ENCODE data around the gene PLA2G1B. TPM values are rescaled to one million over a fixed set of nuclear protein-coding genes. Genes with fewer than 3 reads are reported as not detected.

Gene PLA2G1B
- polyA plus RNA-seq, 4 donors, result 0.53 to 19.9 (median 5.2) TPM

- Histone ChIP-seq H3K4me1 (ENCODE audit: control insufficient read depth in 3 of 3, insufficient read depth in 2 of 3, low read depth in 1 of 3, low read length in 2 of 3) (peaks cover 0 to 14% (median 6%) of the 10 kb centered on the region in 3 donors), H3K27me3 (ENCODE audit: control insufficient read depth in 3 of 3, insufficient read depth in 3 of 3, low read length in 3 of 3) (no peaks in the 10 kb centered on the region), H3K36me3 (ENCODE audit: control insufficient read depth in 3 of 3, insufficient read depth in 2 of 3, low read depth in 1 of 3, low read length in 3 of 3) (no peaks in the 10 kb centered on the region), H3K4me3 (ENCODE audit: low read depth in 1 of 3, low read length in 3 of 3) (no peak overlapping the region), H3K27ac (ENCODE audit: low read depth in 1 of 3, low read length in 2 of 3) (no peak overlapping the region), H3K9me3 (ENCODE audit: control insufficient read depth in 2 of 2, insufficient read depth in 1 of 2, low read depth in 1 of 2, low read length in 1 of 2) (peaks cover 0 to 9% of the 10 kb centered on the region in 2 donors)
- WGBS, 3 donors, result 64 to 71% (median 69%) methylated on average over 3 of the region's 3 CpGs
- no peak for DNase-seq
- FAIRE-seq, result no peak
Observed at GRCh38 chr12:120331390-120331789, 3.8 kb upstream of the PLA2G1B start.

- 72 to 80% (median 79%) methylated on average over 4 of the region's 4 CpGs for WGBS, 3 donors
- Histone ChIP-seq H3K36me3 (ENCODE audit: control insufficient read depth in 3 of 3, insufficient read depth in 2 of 3, low read depth in 1 of 3, low read length in 3 of 3) (no peaks in the 10 kb centered on the region), H3K27ac (ENCODE audit: low read depth in 1 of 3, low read length in 2 of 3) (no peak overlapping the region), H3K9me3 (ENCODE audit: control insufficient read depth in 2 of 2, insufficient read depth in 1 of 2, low read depth in 1 of 2, low read length in 1 of 2) (no peaks in the 10 kb centered on the region), H3K4me1 (ENCODE audit: control insufficient read depth in 3 of 3, insufficient read depth in 2 of 3, low read depth in 1 of 3, low read length in 2 of 3) (peaks cover 0 to 25% (median 6%) of the 10 kb centered on the region in 3 donors), H3K4me3 (ENCODE audit: low read depth in 1 of 3, low read length in 3 of 3) (no peak overlapping the region), H3K27me3 (ENCODE audit: control insufficient read depth in 3 of 3, insufficient read depth in 3 of 3, low read length in 3 of 3) (no peaks in the 10 kb centered on the region)
- DNase-seq (no peak), FAIRE-seq (no peak)
Observed at GRCh38 chr12:120328228-120328627, 649 bp upstream of the PLA2G1B start.

- H3K27ac ChIP-seq (ENCODE audit: low read depth in 1 of 3, low read length in 2 of 3), result no peak overlapping the region
- H3K9me3 ChIP-seq (ENCODE audit: control insufficient read depth in 2 of 2, insufficient read depth in 1 of 2, low read depth in 1 of 2, low read length in 1 of 2), result no peaks in the 10 kb centered on the region
- peak in 1 of 2 donors; percentile 12 for DNase-seq
- H3K4me3 ChIP-seq (ENCODE audit: low read depth in 1 of 3, low read length in 3 of 3), result no peak overlapping the region
- WGBS, 3 donors, result 55 to 69% (median 58%) methylated on average over 9 of the region's 9 CpGs
- H3K36me3 ChIP-seq (ENCODE audit: control insufficient read depth in 3 of 3, insufficient read depth in 2 of 3, low read depth in 1 of 3, low read length in 3 of 3), result no peaks in the 10 kb centered on the region
- no peak for FAIRE-seq
- no peaks in the 10 kb centered on the region for H3K27me3 ChIP-seq (ENCODE audit: control insufficient read depth in 3 of 3, insufficient read depth in 3 of 3, low read length in 3 of 3)
- peaks cover 0 to 40% (median 4%) of the 10 kb centered on the region in 3 donors for H3K4me1 ChIP-seq (ENCODE audit: control insufficient read depth in 3 of 3, insufficient read depth in 2 of 3, low read depth in 1 of 3, low read length in 2 of 3)
Observed at GRCh38 chr12:120324841-120325417, 2.6 kb downstream of the PLA2G1B start.

GRCh38 chr12:120323772-120324171, 3.8 kb downstream of the PLA2G1B start:
- FAIRE-seq (no peak), DNase-seq (no peak)
- no peak overlapping the region for H3K27ac ChIP-seq (ENCODE audit: low read depth in 1 of 3, low read length in 2 of 3)
- H3K4me1 ChIP-seq (ENCODE audit: control insufficient read depth in 3 of 3, insufficient read depth in 2 of 3, low read depth in 1 of 3, low read length in 2 of 3), result peaks cover 0 to 42% (median 4%) of the 10 kb centered on the region in 3 donors
- no peaks in the 10 kb centered on the region for H3K27me3 ChIP-seq (ENCODE audit: control insufficient read depth in 3 of 3, insufficient read depth in 3 of 3, low read length in 3 of 3)
- no peaks in the 10 kb centered on the region for H3K36me3 ChIP-seq (ENCODE audit: control insufficient read depth in 3 of 3, insufficient read depth in 2 of 3, low read depth in 1 of 3, low read length in 3 of 3)
- 81 to 96% (median 89%) methylated on average over 2 of the region's 2 CpGs for WGBS, 3 donors
- H3K4me3 ChIP-seq (ENCODE audit: low read depth in 1 of 3, low read length in 3 of 3), result no peak overlapping the region
- H3K9me3 ChIP-seq (ENCODE audit: control insufficient read depth in 2 of 2, insufficient read depth in 1 of 2, low read depth in 1 of 2, low read length in 1 of 2), result no peaks in the 10 kb centered on the region

- 14 to 55% (median 40%) methylated on average over 13 of the region's 13 CpGs for WGBS, 3 donors
- Histone ChIP-seq H3K27ac (ENCODE audit: low read depth in 1 of 3, low read length in 2 of 3) (peak overlapping the region; percentile 76 to 92 (median 78)), H3K9me3 (ENCODE audit: control insufficient read depth in 2 of 2, insufficient read depth in 1 of 2, low read depth in 1 of 2, low read length in 1 of 2) (peaks cover 0 to 3% of the 10 kb centered on the region in 2 donors), H3K36me3 (ENCODE audit: control insufficient read depth in 3 of 3, insufficient read depth in 2 of 3, low read depth in 1 of 3, low read length in 3 of 3) (no peaks in the 10 kb centered on the region), H3K4me1 (ENCODE audit: control insufficient read depth in 3 of 3, insufficient read depth in 2 of 3, low read depth in 1 of 3, low read length in 2 of 3) (peaks cover 0 to 43% (median 4%) of the 10 kb centered on the region in 3 donors), H3K27me3 (ENCODE audit: control insufficient read depth in 3 of 3, insufficient read depth in 3 of 3, low read length in 3 of 3) (no peaks in the 10 kb centered on the region), H3K4me3 (ENCODE audit: low read depth in 1 of 3, low read length in 3 of 3) (no peak overlapping the region)
- FAIRE-seq (no peak), DNase-seq (peak; percentile 95 to 98)
Observed at GRCh38 chr12:120321382-120322202, 6.0 kb downstream of the PLA2G1B start.

GRCh38 chr12:120317224-120318105, 10.1 kb downstream of the PLA2G1B start:
- FAIRE-seq, result peak; percentile 84
- peaks cover 0 to 28% (median 4%) of the 10 kb centered on the region in 3 donors for H3K4me1 ChIP-seq (ENCODE audit: control insufficient read depth in 3 of 3, insufficient read depth in 2 of 3, low read depth in 1 of 3, low read length in 2 of 3)
- peak overlapping the region; percentile 24 to 66 (median 58) for H3K4me3 ChIP-seq (ENCODE audit: low read depth in 1 of 3, low read length in 3 of 3)
- 2% methylated on average over 42 of the region's 42 CpGs for WGBS, 3 donors
- peak overlapping the region; percentile 87 to 96 (median 94) for H3K27ac ChIP-seq (ENCODE audit: low read depth in 1 of 3, low read length in 2 of 3)
- H3K36me3 ChIP-seq (ENCODE audit: control insufficient read depth in 3 of 3, insufficient read depth in 2 of 3, low read depth in 1 of 3, low read length in 3 of 3), result peaks cover 0 to 3% (median 0%) of the 10 kb centered on the region in 3 donors
- no peaks in the 10 kb centered on the region for H3K27me3 ChIP-seq (ENCODE audit: control insufficient read depth in 3 of 3, insufficient read depth in 3 of 3, low read length in 3 of 3)
- peak; percentile 99 to 100 for DNase-seq
- H3K9me3 ChIP-seq (ENCODE audit: control insufficient read depth in 2 of 2, insufficient read depth in 1 of 2, low read depth in 1 of 2, low read length in 1 of 2), result peaks cover 0 to 3% of the 10 kb centered on the region in 2 donors

- peaks cover 0 to 21% (median 0%) of the 10 kb centered on the region in 3 donors for H3K4me1 ChIP-seq (ENCODE audit: control insufficient read depth in 3 of 3, insufficient read depth in 2 of 3, low read depth in 1 of 3, low read length in 2 of 3)
- peak overlapping the region in 2 of 3 donors; percentile 58 to 66 for H3K4me3 ChIP-seq (ENCODE audit: low read depth in 1 of 3, low read length in 3 of 3)
- H3K9me3 ChIP-seq (ENCODE audit: control insufficient read depth in 2 of 2, insufficient read depth in 1 of 2, low read depth in 1 of 2, low read length in 1 of 2), result peaks cover 0 to 3% of the 10 kb centered on the region in 2 donors
- DNase-seq (peak in 1 of 2 donors; percentile 44), FAIRE-seq (no peak)
- H3K27me3 ChIP-seq (ENCODE audit: control insufficient read depth in 3 of 3, insufficient read depth in 3 of 3, low read length in 3 of 3), result no peaks in the 10 kb centered on the region
- H3K27ac ChIP-seq (ENCODE audit: low read depth in 1 of 3, low read length in 2 of 3), result peak overlapping the region; percentile 87 to 96 (median 94)
- H3K36me3 ChIP-seq (ENCODE audit: control insufficient read depth in 3 of 3, insufficient read depth in 2 of 3, low read depth in 1 of 3, low read length in 3 of 3), result peaks cover 0 to 3% (median 0%) of the 10 kb centered on the region in 3 donors
- 11 to 34% (median 23%) methylated on average over 9 of the region's 9 CpGs for WGBS, 3 donors
Observed at GRCh38 chr12:120316798-120317223, 10.8 kb downstream of the PLA2G1B start.

- peak in 1 of 2 donors; percentile 18 for DNase-seq
- Histone ChIP-seq H3K4me3 (ENCODE audit: low read depth in 1 of 3, low read length in 3 of 3) (no peak overlapping the region), H3K4me1 (ENCODE audit: control insufficient read depth in 3 of 3, insufficient read depth in 2 of 3, low read depth in 1 of 3, low read length in 2 of 3) (peaks cover 0 to 5% (median 0%) of the 10 kb centered on the region in 3 donors), H3K27ac (ENCODE audit: low read depth in 1 of 3, low read length in 2 of 3) (no peak overlapping the region), H3K9me3 (ENCODE audit: control insufficient read depth in 2 of 2, insufficient read depth in 1 of 2, low read depth in 1 of 2, low read length in 1 of 2) (peaks cover 0 to 3% of the 10 kb centered on the region in 2 donors), H3K27me3 (ENCODE audit: control insufficient read depth in 3 of 3, insufficient read depth in 3 of 3, low read length in 3 of 3) (no peaks in the 10 kb centered on the region), H3K36me3 (ENCODE audit: control insufficient read depth in 3 of 3, insufficient read depth in 2 of 3, low read depth in 1 of 3, low read length in 3 of 3) (peaks cover 0 to 3% (median 0%) of the 10 kb centered on the region in 3 donors)
- FAIRE-seq, result no peak
- WGBS, 3 donors, result 55 to 66% (median 59%) methylated on average over 5 of the region's 5 CpGs
Observed at GRCh38 chr12:120314220-120314619, 13.4 kb downstream of the PLA2G1B start.
